Esophagus muscularis mucosa (tissue), 4 donors: ENCODE data around the gene ADD2. TPM values are rescaled to one million over a fixed set of nuclear protein-coding genes. Genes with fewer than 3 reads are reported as not detected.
"Not testable (repeated sequence)": the region's sequence is repeated elsewhere in the genome, so short reads cannot be mapped to it uniquely, and the experiment has no call there.

Experiments
- DNase-seq: peaks from one replicate; pipeline ENCODE4 v3.0.0-alpha.2; 2017; ENCODE audit errors: extremely low spot score
- H3K27ac ChIP-seq, 4 donors: fragments of 200-600 bp; sonication (generic); replicated peaks in 1 of 4; 1 replicate in 3 of 4; 2 replicates in 1 of 4; pipeline ENCODE4 v1.5.1; 2016 to 2019; ENCODE audit warnings: mild to moderate bottlenecking in 1 of 4
- H3K27me3 ChIP-seq, 4 donors: fragments of 200-600 bp; sonication (generic); one replicate each; pipeline versions ENCODE4 v1.5.1 to v1.6.0; 2016 to 2019
- H3K36me3 ChIP-seq, 4 donors: fragments of 200-600 bp; sonication (generic); one replicate each; pipeline ENCODE4 v1.5.1; 2016 to 2019
- H3K4me1 ChIP-seq, 4 donors: fragments of 200-600 bp; sonication (generic); one replicate each; pipeline ENCODE4 v1.5.1; 2016 to 2019
- H3K4me3 ChIP-seq, 4 donors: fragments of 200-600 bp; sonication (generic); 1 replicate in 2 of 4; 2 replicates in 2 of 4; pipeline ENCODE4 v1.5.1; 2016 to 2019; ENCODE audit warnings: mild to moderate bottlenecking in 4 of 4, moderate library complexity in 1 of 4
- H3K9me3 ChIP-seq, 4 donors: fragments of 200-600 bp; sonication (generic); 1 replicate in 3 of 4; 2 replicates in 1 of 4; pipeline ENCODE4 v1.5.1; 2016 to 2019
- EP300 ChIP-seq: sonication (generic); formaldehyde crosslinking; IDR thresholded peaks from one replicate; pipeline ENCODE4 v1.6.1; 2017; ENCODE audit warnings: antibody characterized with exemption
- POLR2A ChIP-seq: fragments of 450-650 bp; IDR thresholded peaks from one replicate; pipeline ENCODE4 v1.6.1; 2017; ENCODE audit warnings: antibody characterized with exemption, moderate library complexity, mild to moderate bottlenecking, low read depth
- POLR2AphosphoS5 ChIP-seq, 2 donors: sonication (generic); formaldehyde crosslinking; IDR thresholded peaks; one replicate each; pipeline ENCODE4 v1.6.1; 2017; ENCODE audit warnings: antibody characterized with exemption in 2 of 2
- WGBS: methylation state at CpG from one replicate; pipeline ENCODE4 v1.1.5; 2018; 5-methylcytosine and 5-hydroxymethylcytosine counted together
- intact Hi-C: fragments of 100-400 bp; cut with DNase I; formaldehyde crosslinking; loops from one replicate; pipeline ENCODE4 v1.15.1; 2023
- total RNA-seq, 4 donors: library from RNA; depleted of rRNA; stranded (reverse); fragments of >200 nt; gene quantifications; one replicate each; pipeline versions ENCODE4 v1.1.0 to v1.2.1, GENCODE V29; 2016
- TF ChIP-seq, protein P1 (sequence below), 3 experiments: fragments of 200-600 bp in 2 of 3; fragments of 450-650 bp in 1 of 3; sonication (generic) in 2 of 3; IDR thresholded peaks; one replicate each; pipeline ENCODE4 v1.5.1; 2017 to 2019; ENCODE audit warnings: antibody characterized with exemption in 3 of 3, mild to moderate bottlenecking in 2 of 3, moderate library complexity in 1 of 3

ADD2 gene
- total RNA-seq, 4 donors from 2014 or later = 2.5 to 8.6 (median 5.0) TPM

DNA sequence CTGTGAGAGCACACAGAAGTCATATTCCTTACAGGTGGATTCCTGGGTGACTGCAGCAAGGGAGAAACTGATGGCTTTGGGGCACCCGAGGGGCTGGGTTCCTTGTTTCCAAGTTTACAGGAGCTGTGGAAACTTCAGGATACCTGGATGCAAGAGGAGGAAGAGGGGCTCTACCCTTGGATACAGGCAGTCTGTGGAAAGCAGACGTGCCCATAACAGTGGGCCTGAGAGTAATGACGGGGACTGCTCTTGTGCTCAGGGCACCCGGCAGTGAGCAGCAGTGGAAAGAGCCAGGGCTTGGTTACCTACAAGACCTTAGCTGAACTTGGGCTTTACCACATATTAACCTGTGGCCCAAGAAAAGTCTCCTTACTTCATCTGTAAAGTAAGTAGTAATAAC is 112.2 kb downstream of the ADD2 start:
- no peak overlapping the region for H3K27ac ChIP-seq
- H3K27me3 ChIP-seq = peaks cover 0 to 55% (median 3%) of the 10 kb centered on the region in 4 donors
- WGBS = 83% methylated on average over 4 of the region's 4 CpGs
- H3K4me3 ChIP-seq = no peak overlapping the region
- no peaks in the 10 kb centered on the region for H3K4me1 ChIP-seq
- peak; percentile 68 for DNase-seq
- no peaks in the 10 kb centered on the region for H3K36me3 ChIP-seq
- TF ChIP-seq, protein P1, sequence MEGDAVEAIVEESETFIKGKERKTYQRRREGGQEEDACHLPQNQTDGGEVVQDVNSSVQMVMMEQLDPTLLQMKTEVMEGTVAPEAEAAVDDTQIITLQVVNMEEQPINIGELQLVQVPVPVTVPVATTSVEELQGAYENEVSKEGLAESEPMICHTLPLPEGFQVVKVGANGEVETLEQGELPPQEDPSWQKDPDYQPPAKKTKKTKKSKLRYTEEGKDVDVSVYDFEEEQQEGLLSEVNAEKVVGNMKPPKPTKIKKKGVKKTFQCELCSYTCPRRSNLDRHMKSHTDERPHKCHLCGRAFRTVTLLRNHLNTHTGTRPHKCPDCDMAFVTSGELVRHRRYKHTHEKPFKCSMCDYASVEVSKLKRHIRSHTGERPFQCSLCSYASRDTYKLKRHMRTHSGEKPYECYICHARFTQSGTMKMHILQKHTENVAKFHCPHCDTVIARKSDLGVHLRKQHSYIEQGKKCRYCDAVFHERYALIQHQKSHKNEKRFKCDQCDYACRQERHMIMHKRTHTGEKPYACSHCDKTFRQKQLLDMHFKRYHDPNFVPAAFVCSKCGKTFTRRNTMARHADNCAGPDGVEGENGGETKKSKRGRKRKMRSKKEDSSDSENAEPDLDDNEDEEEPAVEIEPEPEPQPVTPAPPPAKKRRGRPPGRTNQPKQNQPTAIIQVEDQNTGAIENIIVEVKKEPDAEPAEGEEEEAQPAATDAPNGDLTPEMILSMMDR (IDR thresholded peaks at IDR 0.05) = no peak
- TF ChIP-seq EP300 (no peak), POLR2AphosphoS5 (IDR thresholded peaks at IDR 0.05) (no peak), POLR2A (no peak)
- intact Hi-C loops = no loop called here
- peaks cover 0 to 9% (median 3%) of the 10 kb centered on the region in 4 donors for H3K9me3 ChIP-seq

DNA sequence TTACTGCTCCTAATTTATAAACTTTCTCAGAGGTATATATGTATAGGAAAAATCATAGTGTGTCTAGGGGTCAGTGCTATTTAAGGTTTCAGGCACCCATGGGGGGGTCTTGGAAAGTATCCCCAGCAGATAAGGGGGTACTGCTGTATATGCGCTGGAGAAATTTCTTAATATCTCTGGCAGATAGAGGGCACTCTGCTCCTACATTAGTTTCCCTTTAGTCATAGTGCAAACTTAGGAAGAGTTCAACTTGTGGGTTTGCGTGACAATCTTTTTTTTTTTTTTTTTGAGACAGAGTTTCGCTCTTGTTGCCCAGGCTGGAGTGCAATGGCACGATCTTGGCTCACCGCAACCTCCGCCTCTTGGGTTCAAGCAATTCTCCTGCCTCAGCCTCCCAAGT is 112.8 kb downstream of the ADD2 start:
- H3K27me3 ChIP-seq = peaks cover 0 to 55% (median 3%) of the 10 kb centered on the region in 4 donors

DNA sequence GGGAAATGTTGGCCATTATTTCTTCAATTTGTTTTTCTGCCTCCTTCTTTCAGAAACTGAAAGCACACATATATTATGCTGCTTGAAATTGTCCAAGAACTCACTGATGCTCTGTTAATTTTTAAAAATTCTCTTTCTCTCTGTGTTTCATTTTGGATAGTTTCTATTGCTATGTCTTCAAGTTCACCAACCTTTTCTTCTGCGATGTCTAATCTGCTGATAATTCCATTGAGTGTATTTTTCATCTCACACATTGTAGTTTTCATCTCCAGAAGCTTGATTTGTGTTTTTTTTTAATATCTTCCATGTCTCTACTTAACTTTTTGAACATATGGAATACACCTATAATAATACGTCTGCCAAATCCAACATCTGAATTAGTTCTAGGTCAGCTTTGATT is 116.3 kb downstream of the ADD2 start:
- no peaks in the 10 kb centered on the region for H3K36me3 ChIP-seq
- H3K9me3 ChIP-seq = peaks cover 0 to 9% (median 3%) of the 10 kb centered on the region in 4 donors
- no peak overlapping the region for H3K4me3 ChIP-seq
- WGBS = 84% methylated on average over 2 of the region's 2 CpGs
- no peaks in the 10 kb centered on the region for H3K4me1 ChIP-seq
- intact Hi-C loops = no loop called here
- no peak for DNase-seq
- TF ChIP-seq, protein P1 (IDR thresholded peaks at IDR 0.05) = no peak
- TF ChIP-seq POLR2AphosphoS5 (IDR thresholded peaks at IDR 0.05) = no peak
- peaks cover 0 to 59% (median 3%) of the 10 kb centered on the region in 4 donors for H3K27me3 ChIP-seq
- no peak overlapping the region for H3K27ac ChIP-seq

More for the DNA sequence above, 112.8 kb downstream of the ADD2 start:
- TF ChIP-seq, protein P1 (IDR thresholded peaks at IDR 0.05) = peak in 1 of 3 experiments; percentile 16
- H3K27ac ChIP-seq, H3K4me1 ChIP-seq, intact Hi-C loops, DNase-seq, H3K36me3 ChIP-seq, H3K9me3 ChIP-seq, H3K4me3 ChIP-seq: not testable (repeated sequence)
- WGBS = 63% methylated on average over 6 of the region's 6 CpGs

DNA sequence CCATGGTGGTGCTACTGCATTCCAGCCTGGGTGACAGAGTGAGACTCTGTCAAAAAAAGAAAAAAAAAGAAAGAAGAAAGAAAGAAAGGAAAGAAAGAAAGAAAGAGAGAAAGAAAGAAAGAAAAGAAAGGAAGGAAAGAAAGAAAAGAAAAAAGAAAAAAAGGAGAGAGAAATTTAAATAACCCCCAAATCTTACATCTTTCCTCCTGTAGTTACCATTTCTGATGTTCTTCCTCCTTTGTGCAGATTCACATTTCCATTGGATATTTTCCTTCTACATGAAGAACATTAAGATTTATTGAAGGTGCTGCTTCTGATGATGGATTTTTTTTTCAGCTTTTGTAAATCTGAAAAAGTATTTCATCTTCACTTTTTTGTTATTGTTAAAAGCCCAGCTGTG is 117.0 kb downstream of the ADD2 start:
- peaks cover 0 to 9% (median 3%) of the 10 kb centered on the region in 4 donors for H3K9me3 ChIP-seq
- no peak for TF ChIP-seq EP300
- TF ChIP-seq POLR2AphosphoS5 (IDR thresholded peaks at IDR 0.05) = no peak
- TF ChIP-seq, protein P1 (IDR thresholded peaks at IDR 0.05) = no peak
- TF ChIP-seq POLR2A = no peak
- no peak overlapping the region for H3K27ac ChIP-seq
- no peaks in the 10 kb centered on the region for H3K36me3 ChIP-seq
- DNase-seq = no peak
- H3K27me3 ChIP-seq = peaks cover 0 to 59% (median 3%) of the 10 kb centered on the region in 4 donors
- intact Hi-C loops = no loop called here
- H3K4me1 ChIP-seq = no peaks in the 10 kb centered on the region
- H3K4me3 ChIP-seq = no peak overlapping the region

DNA sequence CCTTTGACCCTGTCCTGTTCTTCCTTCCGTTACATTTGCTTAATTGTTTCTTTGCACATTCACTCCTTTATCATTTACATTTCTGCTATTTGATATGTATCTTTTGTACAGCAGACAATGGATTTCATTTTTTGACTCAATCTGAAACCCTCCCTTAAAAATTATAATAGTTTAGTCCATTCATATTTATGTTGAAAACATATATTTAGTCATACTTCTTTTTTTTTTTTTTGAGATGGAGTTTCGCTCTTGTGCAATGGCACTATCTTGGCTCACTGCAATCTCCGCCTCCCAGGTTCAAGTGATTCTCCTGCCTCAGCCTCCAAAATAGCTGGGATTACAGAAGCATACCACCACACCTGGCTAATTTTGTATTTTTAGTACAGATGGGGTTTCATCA is 119.0 kb downstream of the ADD2 start:
- TF ChIP-seq EP300 (no peak), POLR2AphosphoS5 (IDR thresholded peaks at IDR 0.05) (no peak), POLR2A (no peak)
- TF ChIP-seq, protein P1 (IDR thresholded peaks at IDR 0.05) = no peak
- 89% methylated on average over 3 of the region's 3 CpGs for WGBS

More for the DNA sequence above, 119.0 kb downstream of the ADD2 start:
- H3K27me3 ChIP-seq = peaks cover 0 to 47% (median under 1%) of the 10 kb centered on the region in 4 donors
- no peak for DNase-seq
- H3K4me3 ChIP-seq = no peak overlapping the region
- intact Hi-C loops = no loop called here
- no peak overlapping the region for H3K27ac ChIP-seq
- peaks cover 0 to 9% (median 3%) of the 10 kb centered on the region in 4 donors for H3K9me3 ChIP-seq
- H3K36me3 ChIP-seq = no peaks in the 10 kb centered on the region
- no peaks in the 10 kb centered on the region for H3K4me1 ChIP-seq
